ENCODE measurements around the gene CRTC3.

Gene CRTC3

DNA sequence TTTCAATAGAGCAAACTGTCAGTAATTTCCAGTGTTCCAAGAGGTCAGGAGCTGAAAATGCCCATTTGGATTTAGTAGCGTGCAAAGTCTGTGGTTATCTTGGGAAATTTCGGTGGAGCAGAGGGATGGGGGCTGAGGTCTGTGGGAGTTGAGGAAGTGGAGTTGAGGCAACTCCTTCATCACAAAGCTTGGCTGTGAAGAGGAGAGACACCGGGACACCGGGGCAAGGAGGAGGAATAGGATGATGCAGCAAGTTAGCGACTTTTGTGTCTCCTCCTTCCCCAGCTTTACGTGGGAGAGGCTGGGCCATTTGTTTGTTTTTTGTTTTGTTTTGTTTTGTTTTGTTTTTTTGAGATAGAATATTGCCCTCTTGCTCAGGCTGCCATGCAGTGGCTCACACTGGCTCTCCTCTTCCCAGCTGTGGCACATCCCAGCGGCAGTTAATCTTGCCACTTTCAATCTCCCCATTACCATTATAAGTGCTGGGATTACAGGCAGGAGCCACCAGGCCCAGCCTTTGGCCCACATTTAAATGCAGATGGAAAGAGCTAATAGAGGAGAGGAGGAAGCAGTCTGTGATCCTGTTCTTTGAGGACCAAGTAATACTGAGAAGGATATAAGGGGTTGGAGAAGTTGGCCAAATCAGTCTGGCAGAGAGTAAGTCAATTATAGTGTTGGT, 47.1 kb downstream of the CRTC3 start:
- TF ChIP-seq, protein P1, sequence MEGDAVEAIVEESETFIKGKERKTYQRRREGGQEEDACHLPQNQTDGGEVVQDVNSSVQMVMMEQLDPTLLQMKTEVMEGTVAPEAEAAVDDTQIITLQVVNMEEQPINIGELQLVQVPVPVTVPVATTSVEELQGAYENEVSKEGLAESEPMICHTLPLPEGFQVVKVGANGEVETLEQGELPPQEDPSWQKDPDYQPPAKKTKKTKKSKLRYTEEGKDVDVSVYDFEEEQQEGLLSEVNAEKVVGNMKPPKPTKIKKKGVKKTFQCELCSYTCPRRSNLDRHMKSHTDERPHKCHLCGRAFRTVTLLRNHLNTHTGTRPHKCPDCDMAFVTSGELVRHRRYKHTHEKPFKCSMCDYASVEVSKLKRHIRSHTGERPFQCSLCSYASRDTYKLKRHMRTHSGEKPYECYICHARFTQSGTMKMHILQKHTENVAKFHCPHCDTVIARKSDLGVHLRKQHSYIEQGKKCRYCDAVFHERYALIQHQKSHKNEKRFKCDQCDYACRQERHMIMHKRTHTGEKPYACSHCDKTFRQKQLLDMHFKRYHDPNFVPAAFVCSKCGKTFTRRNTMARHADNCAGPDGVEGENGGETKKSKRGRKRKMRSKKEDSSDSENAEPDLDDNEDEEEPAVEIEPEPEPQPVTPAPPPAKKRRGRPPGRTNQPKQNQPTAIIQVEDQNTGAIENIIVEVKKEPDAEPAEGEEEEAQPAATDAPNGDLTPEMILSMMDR (IDR thresholded peaks at IDR 0.05; ENCODE audit: borderline replicate concordance, control extremely low read depth, extremely low read depth, insufficient read depth, missing control alignments): no peak
- no peak for DNase-seq (ENCODE audit: low spot score)
- in situ Hi-C loops (cut with MboI; ENCODE audit: low sequenced_read_pairs, unreplicated experiment): no loop called here

DNA sequence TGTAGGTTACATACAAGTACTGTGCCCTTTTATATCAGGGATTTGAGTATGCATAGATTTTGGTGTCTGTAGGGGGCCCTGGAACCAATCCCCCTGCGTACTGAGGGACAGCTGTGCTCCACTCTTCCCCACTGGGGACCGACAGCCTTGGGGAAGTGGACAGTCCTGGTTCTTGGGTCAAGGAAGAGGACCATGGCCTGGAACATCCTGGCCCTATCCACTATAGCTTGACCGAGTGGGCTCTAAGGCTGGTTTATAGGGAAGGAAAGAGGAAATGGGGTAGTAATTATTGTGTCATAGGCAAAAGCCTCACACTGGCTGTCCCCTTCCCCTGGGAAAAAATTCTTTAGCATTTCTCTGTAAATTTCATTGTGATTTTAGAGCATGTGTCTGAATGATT, 49.5 kb downstream of the CRTC3 start:
- DNase-seq (ENCODE audit: low spot score): no peak
- in situ Hi-C loops (cut with MboI; ENCODE audit: low sequenced_read_pairs, unreplicated experiment): no loop called here
- TF ChIP-seq, protein P1 (IDR thresholded peaks at IDR 0.05; ENCODE audit: borderline replicate concordance, control extremely low read depth, extremely low read depth, insufficient read depth, missing control alignments): no peak

DNA sequence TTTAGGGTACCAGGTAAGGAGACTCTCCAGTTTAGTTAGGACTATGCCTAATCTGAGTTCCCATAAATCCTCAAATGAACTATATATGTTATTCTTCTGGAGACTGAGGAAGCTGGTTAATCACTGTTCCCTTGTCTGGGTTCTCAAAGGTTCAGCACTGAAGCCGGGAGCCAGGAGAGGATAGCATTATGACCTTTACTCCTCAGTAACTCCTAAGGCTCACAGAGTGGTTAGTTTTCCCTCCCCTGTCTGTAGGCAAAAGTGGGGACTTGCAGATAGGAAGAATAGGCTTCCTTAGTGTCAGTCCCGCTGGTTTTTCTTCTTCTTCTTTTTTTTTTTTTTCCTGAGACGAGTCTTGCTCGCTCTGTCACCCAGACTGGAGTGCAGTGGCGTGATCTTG, 50.4 kb downstream of the CRTC3 start:
- DNase-seq (ENCODE audit: low spot score): no peak
- in situ Hi-C loops (cut with MboI; ENCODE audit: low sequenced_read_pairs, unreplicated experiment): no loop called here
- TF ChIP-seq, protein P1 (IDR thresholded peaks at IDR 0.05; ENCODE audit: borderline replicate concordance, control extremely low read depth, extremely low read depth, insufficient read depth, missing control alignments): no peak

DNA sequence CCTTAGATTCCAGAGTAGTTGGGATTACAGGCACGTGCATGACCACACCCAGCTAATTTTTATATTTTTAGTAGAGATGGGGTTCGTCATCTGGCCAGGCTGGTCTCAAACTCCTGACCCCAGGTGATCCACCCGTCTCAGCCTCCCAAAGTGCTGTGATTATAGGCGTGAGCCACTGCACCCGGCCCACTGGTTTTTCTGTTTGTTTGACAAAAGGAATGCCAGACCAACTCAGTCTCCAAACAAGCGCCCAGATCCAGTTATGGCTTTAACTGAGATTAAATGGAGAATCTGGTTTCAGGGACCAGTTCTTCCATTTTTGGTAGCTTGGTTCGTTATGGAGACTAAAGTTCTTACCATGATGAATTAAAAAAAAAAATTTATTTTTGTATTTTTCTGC, 50.8 kb downstream of the CRTC3 start:
- DNase-seq (ENCODE audit: low spot score): no peak
- in situ Hi-C loops (cut with MboI; ENCODE audit: low sequenced_read_pairs, unreplicated experiment): no loop called here

DNA sequence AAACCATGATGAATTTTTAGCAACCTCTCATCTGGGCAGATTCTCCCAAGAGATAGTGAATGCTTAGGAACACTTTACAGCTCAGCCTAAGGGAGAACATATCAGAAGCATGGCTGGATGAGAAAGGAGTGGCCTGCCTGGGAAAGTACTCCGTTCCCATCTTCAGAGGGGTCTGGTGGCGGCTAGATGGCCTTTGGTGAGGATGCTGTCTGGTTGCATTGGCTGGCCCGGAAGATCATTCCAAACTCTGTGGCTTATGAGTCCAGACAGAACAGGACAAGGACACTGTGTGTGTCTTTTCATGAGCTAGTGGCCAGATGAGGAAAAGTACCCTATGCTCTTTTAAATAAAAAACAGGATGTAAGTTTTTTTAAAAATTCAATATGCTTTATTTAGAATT, 51.2 kb downstream of the CRTC3 start:
- in situ Hi-C loops (cut with MboI; ENCODE audit: low sequenced_read_pairs, unreplicated experiment): no loop called here
- no peak for DNase-seq (ENCODE audit: low spot score)
- TF ChIP-seq, protein P1 (IDR thresholded peaks at IDR 0.05; ENCODE audit: borderline replicate concordance, control extremely low read depth, extremely low read depth, insufficient read depth, missing control alignments): no peak

More for the DNA sequence above, 50.8 kb downstream of the CRTC3 start:
- TF ChIP-seq, protein P1 (IDR thresholded peaks at IDR 0.05; ENCODE audit: borderline replicate concordance, control extremely low read depth, extremely low read depth, insufficient read depth, missing control alignments): no peak

DNA sequence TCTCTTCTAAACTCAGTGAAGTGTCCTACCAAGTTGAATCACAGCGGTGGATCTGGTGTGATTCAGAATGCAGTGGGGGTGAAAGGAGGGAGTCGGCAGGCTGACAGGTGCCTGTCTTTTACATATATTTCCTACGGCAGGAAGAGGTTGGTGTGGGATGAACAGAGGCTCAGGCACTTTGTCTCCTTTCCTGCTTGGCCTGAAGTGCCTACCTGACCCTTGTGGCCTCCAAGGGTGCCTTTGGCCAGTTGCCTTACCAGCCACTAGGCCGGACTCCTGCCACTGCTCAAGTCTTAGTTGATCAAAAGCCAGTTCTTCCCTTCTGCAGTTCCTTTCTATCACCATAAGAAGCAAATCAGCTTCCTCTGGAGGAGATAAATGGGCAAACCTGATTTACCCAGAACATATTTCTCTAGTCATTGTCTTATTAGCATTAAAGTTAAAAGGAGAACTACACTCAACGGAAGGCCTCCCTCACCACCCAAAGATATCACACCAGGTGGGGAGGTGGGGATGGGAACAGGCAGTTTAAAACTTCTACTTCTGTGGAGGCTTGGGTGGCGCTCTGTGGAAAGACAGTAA, 52.1 kb downstream of the CRTC3 start:
- in situ Hi-C loops (cut with MboI; ENCODE audit: low sequenced_read_pairs, unreplicated experiment): no loop called here
- no peak for DNase-seq (ENCODE audit: low spot score)
- TF ChIP-seq, protein P1 (IDR thresholded peaks at IDR 0.05; ENCODE audit: borderline replicate concordance, control extremely low read depth, extremely low read depth, insufficient read depth, missing control alignments): no peak
